ENCODE data around the gene DVL3. TPM values are rescaled to one million over a fixed set of nuclear protein-coding genes. Genes with fewer than 3 reads are reported as not detected.

DVL3 gene
- total RNA-seq, 1 experiment from 2014 or later: 60.7 TPM

DNA sequence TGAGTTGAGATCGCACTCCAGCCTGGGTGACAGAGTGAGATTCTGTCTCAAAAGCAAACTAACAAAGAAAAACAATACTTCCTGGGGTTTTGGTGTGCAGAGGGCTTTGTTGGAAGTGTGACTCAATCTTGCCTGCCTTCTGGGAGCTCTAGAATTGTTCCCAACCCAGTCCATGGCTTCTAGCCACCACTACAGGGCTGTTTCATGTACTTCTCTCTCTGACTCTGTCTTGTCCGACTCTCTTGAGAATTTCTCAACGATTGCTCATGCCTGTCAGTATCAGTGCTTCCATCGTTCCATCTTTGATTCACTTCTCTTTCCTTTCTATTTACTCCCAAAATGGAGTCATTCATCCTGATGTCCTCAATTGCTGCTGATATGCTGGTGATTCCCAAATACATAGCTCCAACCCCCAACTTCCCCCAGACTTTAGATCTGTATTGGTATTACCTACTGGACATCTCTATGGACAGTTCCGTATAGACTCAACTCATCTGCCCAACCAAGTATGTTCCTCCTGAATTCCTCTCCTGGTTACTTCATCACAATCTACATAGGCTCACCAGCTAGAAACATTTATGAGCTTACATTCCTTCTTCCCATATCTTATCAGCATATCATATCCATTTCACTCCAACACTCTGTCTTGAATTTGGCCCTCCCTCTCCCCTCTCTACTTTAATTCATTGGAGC lies 17.6 kb downstream of the DVL3 start:
- intact Hi-C loops (cut with micrococcal nuclease): no loop called here
- ChIA-PET RAD21 (ENCODE audit: low non-redundant PET in 1 of 2, low total read pairs in 2 of 2, uncharacterized antibody in 2 of 2, unreplicated experiment in 2 of 2) (no interaction called here), POLR2A (no interaction called here), CTCF (no interaction called here)
- peaks cover 2 to 11% of the 10 kb centered on the region in 2 experiments; a peak in 2 of 4 replicates for H3K36me3 ChIP-seq (ENCODE audit: control insufficient read depth in 1 of 2, insufficient read depth in 2 of 2, low read length in 2 of 2)
- no peak overlapping the region for H3K9ac ChIP-seq (ENCODE audit: low read length)
- TF ChIP-seq, protein P1, sequence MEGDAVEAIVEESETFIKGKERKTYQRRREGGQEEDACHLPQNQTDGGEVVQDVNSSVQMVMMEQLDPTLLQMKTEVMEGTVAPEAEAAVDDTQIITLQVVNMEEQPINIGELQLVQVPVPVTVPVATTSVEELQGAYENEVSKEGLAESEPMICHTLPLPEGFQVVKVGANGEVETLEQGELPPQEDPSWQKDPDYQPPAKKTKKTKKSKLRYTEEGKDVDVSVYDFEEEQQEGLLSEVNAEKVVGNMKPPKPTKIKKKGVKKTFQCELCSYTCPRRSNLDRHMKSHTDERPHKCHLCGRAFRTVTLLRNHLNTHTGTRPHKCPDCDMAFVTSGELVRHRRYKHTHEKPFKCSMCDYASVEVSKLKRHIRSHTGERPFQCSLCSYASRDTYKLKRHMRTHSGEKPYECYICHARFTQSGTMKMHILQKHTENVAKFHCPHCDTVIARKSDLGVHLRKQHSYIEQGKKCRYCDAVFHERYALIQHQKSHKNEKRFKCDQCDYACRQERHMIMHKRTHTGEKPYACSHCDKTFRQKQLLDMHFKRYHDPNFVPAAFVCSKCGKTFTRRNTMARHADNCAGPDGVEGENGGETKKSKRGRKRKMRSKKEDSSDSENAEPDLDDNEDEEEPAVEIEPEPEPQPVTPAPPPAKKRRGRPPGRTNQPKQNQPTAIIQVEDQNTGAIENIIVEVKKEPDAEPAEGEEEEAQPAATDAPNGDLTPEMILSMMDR (IDR thresholded peaks at IDR 0.05 in 2 of 3, conservative IDR thresholded peaks at IDR 0.05 in 1 of 3; ENCODE audit: borderline replicate concordance in 1 of 3, insufficient read depth in 1 of 3, low read depth in 2 of 3, low read length in 2 of 3): no peak
- TF ChIP-seq SP1 (IDR thresholded peaks at IDR 0.05; ENCODE audit: low read depth) (no peak), ZFX (IDR thresholded peaks at IDR 0.05) (no peak), CBX3 (IDR thresholded peaks at IDR 0.05; ENCODE audit: low read depth) (no peak), ZNF274 (IDR thresholded peaks at IDR 0.05; ENCODE audit: low read depth, low read length) (no peak), EZH2 (IDR thresholded peaks at IDR 0.05) (no peak), FOSL1 (IDR thresholded peaks at IDR 0.05; ENCODE audit: low read depth) (no peak), JUND (IDR thresholded peaks at IDR 0.05) (no peak), CEBPB (IDR thresholded peaks at IDR 0.05; ENCODE audit: low read depth) (no peak), ELF1 (IDR thresholded peaks at IDR 0.05; ENCODE audit: borderline replicate concordance, low read depth) (no peak), SRF (IDR thresholded peaks at IDR 0.05; ENCODE audit: low read depth) (no peak), SIN3A (IDR thresholded peaks at IDR 0.05; ENCODE audit: low read depth) (no peak), YY1 (IDR thresholded peaks at IDR 0.05; ENCODE audit: extremely low read depth, insufficient replicate concordance, low read depth, low read length) (no peak)
- TF ChIP-seq, protein P2, sequence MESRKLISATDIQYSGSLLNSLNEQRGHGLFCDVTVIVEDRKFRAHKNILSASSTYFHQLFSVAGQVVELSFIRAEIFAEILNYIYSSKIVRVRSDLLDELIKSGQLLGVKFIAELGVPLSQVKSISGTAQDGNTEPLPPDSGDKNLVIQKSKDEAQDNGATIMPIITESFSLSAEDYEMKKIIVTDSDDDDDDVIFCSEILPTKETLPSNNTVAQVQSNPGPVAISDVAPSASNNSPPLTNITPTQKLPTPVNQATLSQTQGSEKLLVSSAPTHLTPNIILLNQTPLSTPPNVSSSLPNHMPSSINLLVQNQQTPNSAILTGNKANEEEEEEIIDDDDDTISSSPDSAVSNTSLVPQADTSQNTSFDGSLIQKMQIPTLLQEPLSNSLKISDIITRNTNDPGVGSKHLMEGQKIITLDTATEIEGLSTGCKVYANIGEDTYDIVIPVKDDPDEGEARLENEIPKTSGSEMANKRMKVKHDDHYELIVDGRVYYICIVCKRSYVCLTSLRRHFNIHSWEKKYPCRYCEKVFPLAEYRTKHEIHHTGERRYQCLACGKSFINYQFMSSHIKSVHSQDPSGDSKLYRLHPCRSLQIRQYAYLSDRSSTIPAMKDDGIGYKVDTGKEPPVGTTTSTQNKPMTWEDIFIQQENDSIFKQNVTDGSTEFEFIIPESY (IDR thresholded peaks at IDR 0.05; ENCODE audit: extremely low read depth, insufficient replicate concordance, low read length): no peak
- TF ChIP-seq, protein P3, sequence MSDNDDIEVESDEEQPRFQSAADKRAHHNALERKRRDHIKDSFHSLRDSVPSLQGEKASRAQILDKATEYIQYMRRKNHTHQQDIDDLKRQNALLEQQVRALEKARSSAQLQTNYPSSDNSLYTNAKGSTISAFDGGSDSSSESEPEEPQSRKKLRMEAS (IDR thresholded peaks at IDR 0.05): no peak
- TF ChIP-seq, protein P4, sequence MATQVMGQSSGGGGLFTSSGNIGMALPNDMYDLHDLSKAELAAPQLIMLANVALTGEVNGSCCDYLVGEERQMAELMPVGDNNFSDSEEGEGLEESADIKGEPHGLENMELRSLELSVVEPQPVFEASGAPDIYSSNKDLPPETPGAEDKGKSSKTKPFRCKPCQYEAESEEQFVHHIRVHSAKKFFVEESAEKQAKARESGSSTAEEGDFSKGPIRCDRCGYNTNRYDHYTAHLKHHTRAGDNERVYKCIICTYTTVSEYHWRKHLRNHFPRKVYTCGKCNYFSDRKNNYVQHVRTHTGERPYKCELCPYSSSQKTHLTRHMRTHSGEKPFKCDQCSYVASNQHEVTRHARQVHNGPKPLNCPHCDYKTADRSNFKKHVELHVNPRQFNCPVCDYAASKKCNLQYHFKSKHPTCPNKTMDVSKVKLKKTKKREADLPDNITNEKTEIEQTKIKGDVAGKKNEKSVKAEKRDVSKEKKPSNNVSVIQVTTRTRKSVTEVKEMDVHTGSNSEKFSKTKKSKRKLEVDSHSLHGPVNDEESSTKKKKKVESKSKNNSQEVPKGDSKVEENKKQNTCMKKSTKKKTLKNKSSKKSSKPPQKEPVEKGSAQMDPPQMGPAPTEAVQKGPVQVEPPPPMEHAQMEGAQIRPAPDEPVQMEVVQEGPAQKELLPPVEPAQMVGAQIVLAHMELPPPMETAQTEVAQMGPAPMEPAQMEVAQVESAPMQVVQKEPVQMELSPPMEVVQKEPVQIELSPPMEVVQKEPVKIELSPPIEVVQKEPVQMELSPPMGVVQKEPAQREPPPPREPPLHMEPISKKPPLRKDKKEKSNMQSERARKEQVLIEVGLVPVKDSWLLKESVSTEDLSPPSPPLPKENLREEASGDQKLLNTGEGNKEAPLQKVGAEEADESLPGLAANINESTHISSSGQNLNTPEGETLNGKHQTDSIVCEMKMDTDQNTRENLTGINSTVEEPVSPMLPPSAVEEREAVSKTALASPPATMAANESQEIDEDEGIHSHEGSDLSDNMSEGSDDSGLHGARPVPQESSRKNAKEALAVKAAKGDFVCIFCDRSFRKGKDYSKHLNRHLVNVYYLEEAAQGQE (IDR thresholded peaks at IDR 0.05; ENCODE audit: low read depth): no peak
- DNase-seq (ENCODE audit: low read depth, low spot score) (no peak), ATAC-seq (no peak)
- no peak overlapping the region for H3K4me2 ChIP-seq (ENCODE audit: low read length)
- peaks cover 32% of the 10 kb centered on the region for H3K79me2 ChIP-seq (ENCODE audit: insufficient read depth, low read length)
- no peaks in the 10 kb centered on the region for H3K27me3 ChIP-seq (ENCODE audit: insufficient read depth, low read length)
- H4K20me1 ChIP-seq (ENCODE audit: insufficient read depth): no peaks in the 10 kb centered on the region
- H3K4me1 ChIP-seq (ENCODE audit: control insufficient read depth in 1 of 2, insufficient read depth in 2 of 2, low read length in 2 of 2): peaks cover 10 to 29% of the 10 kb centered on the region in 2 experiments
- no peaks in the 10 kb centered on the region for H3K9me3 ChIP-seq (ENCODE audit: control insufficient read depth in 1 of 2, insufficient read depth in 1 of 2, low read depth in 1 of 2, low read length in 2 of 2)
- H3K4me3 ChIP-seq (replicated peaks in 1 of 2; ENCODE audit: low read depth in 1 of 2, low read length in 2 of 2): no peak overlapping the region
- no peak overlapping the region for H3K27ac ChIP-seq (ENCODE audit: low read depth, low read length)
- BruUV-seq (replicated peaks): no TSS peak
- H3K9me2 ChIP-seq (ENCODE audit: insufficient read depth): no peaks in the 10 kb centered on the region
- H2AFZ ChIP-seq (ENCODE audit: low read depth, low read length, poor library complexity, severe bottlenecking): no peak overlapping the region
